GM23338 (cell line): ENCODE data around the gene MYO5C. TPM values are rescaled to one million over a fixed set of nuclear protein-coding genes. Genes with fewer than 3 reads are reported as not detected.

Experiments used
- ATAC-seq: fragments of 200-7000 bp; cut with Tn5 transposase; 3 replicates; pipeline ENCODE4 v1.9.1; 2020
- DNase-seq: peaks from one replicate; pipeline ENCODE4 v3.0.0-alpha.2; 2015; ENCODE audit warnings: low spot score
- H2AFZ ChIP-seq: fragments of 200-600 bp; sonication (generic); 2 replicates; pipeline ENCODE4 v1.8.0; 2016; ENCODE audit warnings: antibody characterized with exemption, mild to moderate bottlenecking, moderate library complexity
- H3F3A ChIP-seq: fragments of 200-600 bp; sonication (generic); replicated peaks from 2 replicates; pipeline ENCODE4 v1.8.0; 2017; ENCODE audit warnings: antibody characterized with exemption, mixed run types, low read depth
- H3K27ac ChIP-seq: fragments of 200-600 bp; sonication (generic); 2 replicates; pipeline ENCODE4 v1.6.1; 2016; ENCODE audit warnings: low read depth
- H3K27me3 ChIP-seq: fragments of 200-600 bp; sonication (generic); 2 replicates; pipeline ENCODE4 v1.8.0; 2016; ENCODE audit warnings: mild to moderate bottlenecking, mixed run types, moderate library complexity; ENCODE audit not compliant: insufficient read depth
- H3K36me3 ChIP-seq: fragments of 200-600 bp; sonication (generic); 2 replicates; pipeline ENCODE4 v1.8.0; 2016; ENCODE audit warnings: mild to moderate bottlenecking; ENCODE audit not compliant: insufficient read depth
- H3K4me1 ChIP-seq: fragments of 200-600 bp; sonication (generic); 2 replicates; pipeline ENCODE4 v1.8.0; 2016; ENCODE audit warnings: mild to moderate bottlenecking, moderate library complexity; ENCODE audit not compliant: insufficient read depth
- H3K4me2 ChIP-seq: fragments of 200-600 bp; sonication (generic); 2 replicates; pipeline ENCODE4 v1.7.1; 2017; ENCODE audit warnings: mixed run types
- H3K4me3 ChIP-seq: fragments of 200-600 bp; sonication (generic); 2 replicates; pipeline ENCODE4 v1.6.1; 2016; ENCODE audit warnings: mixed run types
- H3K79me2 ChIP-seq: fragments of 200-600 bp; sonication (generic); replicated peaks from 2 replicates; pipeline ENCODE4 v1.8.0; 2017; ENCODE audit warnings: mild to moderate bottlenecking; ENCODE audit not compliant: insufficient read depth
- H3K9me2 ChIP-seq: fragments of 200-600 bp; sonication (generic); 2 replicates; pipeline ENCODE4 v1.8.0; 2017; ENCODE audit not compliant: insufficient read depth
- H4K20me1 ChIP-seq: fragments of 200-600 bp; sonication (generic); replicated peaks from 2 replicates; pipeline ENCODE4 v1.8.0; 2017; ENCODE audit warnings: mild to moderate bottlenecking; ENCODE audit not compliant: insufficient read depth
- H3K27ac Mint-ChIP-seq: 2 replicates; pipeline ENCODE4 v1.8.0; 2020; ENCODE audit warnings: inconsistent platforms, mild to moderate bottlenecking, moderate library complexity, mixed read lengths
- H3K27me3 Mint-ChIP-seq: 3 replicates; pipeline ENCODE4 v1.8.0; 2022; ENCODE audit warnings: low read depth, mild to moderate bottlenecking, moderate library complexity, mixed read lengths, inconsistent platforms; ENCODE audit not compliant: insufficient read depth, poor library complexity
- H3K36me3 Mint-ChIP-seq: 3 replicates; pipeline ENCODE4 v1.8.0; 2021; ENCODE audit warnings: low read depth, mild to moderate bottlenecking, inconsistent platforms, moderate library complexity, mixed read lengths
- H3K4me1 Mint-ChIP-seq: 3 replicates; pipeline ENCODE4 v1.8.0; 2020; ENCODE audit warnings: mild to moderate bottlenecking, inconsistent platforms, mixed read lengths
- H3K4me3 Mint-ChIP-seq: 3 replicates; pipeline ENCODE4 v1.8.0; 2021; ENCODE audit warnings: moderate library complexity, mild to moderate bottlenecking, inconsistent platforms, mixed read lengths
- H3K9me3 Mint-ChIP-seq: 3 replicates; pipeline ENCODE4 v1.8.0; 2020; ENCODE audit warnings: moderate library complexity, mild to moderate bottlenecking, inconsistent platforms, mixed read lengths
- CTCF ChIP-seq, 2 experiments: fragments of 200-600 bp in 1 of 2; sonication (generic) in 1 of 2; conservative IDR thresholded peaks; 2 replicates each; pipeline versions ENCODE4 v1.5.1 to v1.6.1; 2016 to 2017; ENCODE audit warnings: antibody characterized with exemption in 2 of 2, low read depth in 2 of 2, mild to moderate bottlenecking in 2 of 2, moderate library complexity in 1 of 2
- ETS1 ChIP-seq: IDR thresholded peaks from 2 replicates; pipeline ENCODE4 v1.6.1; 2016; ENCODE audit warnings: antibody characterized with exemption
- EZH2phosphoT487 ChIP-seq: fragments of 200-600 bp; sonication (generic); IDR thresholded peaks from one replicate; pipeline ENCODE4 v1.8.1; 2018; ENCODE audit warnings: antibody characterized with exemption; ENCODE audit not compliant: unreplicated experiment
- NANOG ChIP-seq: IDR thresholded peaks from 2 replicates; pipeline ENCODE4 v1.6.1; 2016; ENCODE audit warnings: antibody characterized with exemption, borderline replicate concordance
- POLR2AphosphoS5 ChIP-seq: IDR thresholded peaks from 2 replicates; pipeline ENCODE4 v1.6.1; 2016; ENCODE audit warnings: antibody characterized with exemption, low read depth
- STAT1 ChIP-seq: IDR thresholded peaks from one replicate; pipeline ENCODE4 v1.6.1; 2016; ENCODE audit warnings: antibody characterized with exemption; ENCODE audit not compliant: unreplicated experiment
- ZNF114 ChIP-seq: fragments of 250-450 bp; sonication (Bioruptor Pico); IDR thresholded peaks from 2 replicates; pipeline ENCODE4 v1.5.0; 2020; ENCODE audit warnings: mild to moderate bottlenecking, moderate library complexity
- ZNF331 ChIP-seq: fragments of 250-450 bp; sonication (Bioruptor Pico); IDR thresholded peaks from 2 replicates; pipeline ENCODE4 v1.5.0; 2020; ENCODE audit warnings: low read depth, mild to moderate bottlenecking, moderate library complexity
- polyA plus RNA-seq: library from polyadenylated mRNA; unstranded; fragments of >200 nt; fragmentation: Nextera tagmentation; extraction: Ambion mirVana; gene quantifications from 2 replicates; pipeline ENCODE4 v1.2.1, GENCODE V29; 2016
- total RNA-seq: library from RNA; depleted of rRNA; stranded (reverse); fragments of >200 nt; shearing (Covaris generic); gene quantifications from 2 replicates; pipeline ENCODE4 v1.2.3, GENCODE V29; 2014

The MYO5C gene
- total and polyA plus RNA-seq, 2 experiments from 2014 or later: 7.9 to 28.8 TPM

- TF ChIP-seq POLR2AphosphoS5: no peak
- TF ChIP-seq NANOG: no peak
These were observed 48.1 kb downstream of the MYO5C start (continued) for GRCh38 chr15:52247461-52247860.

GRCh38 chr15:52246686-52247431, 48.7 kb downstream of the MYO5C start:
- TF ChIP-seq ETS1: no peak
- TF ChIP-seq STAT1: no peak
- TF ChIP-seq POLR2AphosphoS5: no peak
- no peak for TF ChIP-seq NANOG
- Mint-ChIP-seq H3K36me3 (peaks cover 66% of the 10 kb centered on the region), H3K9me3 (no peaks in the 10 kb centered on the region), H3K4me1 (no peaks in the 10 kb centered on the region), H3K4me3 (no peak overlapping the region), H3K27ac (no peak overlapping the region), H3K27me3 (no peaks in the 10 kb centered on the region)
- no peaks in the 10 kb centered on the region for H3K79me2 ChIP-seq
- ATAC-seq: no peak
- no peaks in the 10 kb centered on the region for H3K27me3 ChIP-seq
- H3K4me3 ChIP-seq: no peak overlapping the region
- H4K20me1 ChIP-seq: no peaks in the 10 kb centered on the region
- no peak overlapping the region for H3K27ac ChIP-seq
- H3K4me2 ChIP-seq: no peak overlapping the region
- H3F3A ChIP-seq: no peaks in the 10 kb centered on the region
- H3K36me3 ChIP-seq: peaks cover 12% of the 10 kb centered on the region; the same call in 1 of the 2 replicates
- no peak for DNase-seq
- no peak overlapping the region for H2AFZ ChIP-seq
- no peaks in the 10 kb centered on the region for H3K4me1 ChIP-seq
- H3K9me2 ChIP-seq: no peaks in the 10 kb centered on the region

GRCh38 chr15:52243697-52244555, 51.7 kb downstream of the MYO5C start:
- H3K27me3 Mint-ChIP-seq: no peaks in the 10 kb centered on the region
- H4K20me1 ChIP-seq: no peaks in the 10 kb centered on the region; the same call in 1 of the 2 replicates
- no peaks in the 10 kb centered on the region for H3K27me3 ChIP-seq
- H3K9me3 Mint-ChIP-seq: no peaks in the 10 kb centered on the region
- ATAC-seq (no peak), DNase-seq (no peak)
- no peaks in the 10 kb centered on the region for H3F3A ChIP-seq
- no peak overlapping the region for H2AFZ ChIP-seq
- no peak overlapping the region for H3K27ac Mint-ChIP-seq
- no peaks in the 10 kb centered on the region for H3K79me2 ChIP-seq
- no peak overlapping the region for H3K27ac ChIP-seq
- H3K36me3 ChIP-seq: peaks cover 9% of the 10 kb centered on the region; the same call in 1 of the 2 replicates
- H3K4me3 ChIP-seq: no peak overlapping the region
- H3K4me1 Mint-ChIP-seq: no peaks in the 10 kb centered on the region
- no peak overlapping the region for H3K4me3 Mint-ChIP-seq
- H3K4me2 ChIP-seq: no peak overlapping the region
- no peaks in the 10 kb centered on the region for H3K9me2 ChIP-seq
- H3K4me1 ChIP-seq: no peaks in the 10 kb centered on the region
- peaks cover 69% of the 10 kb centered on the region for H3K36me3 Mint-ChIP-seq
- TF ChIP-seq STAT1: no peak
- TF ChIP-seq POLR2AphosphoS5: no peak
- TF ChIP-seq ETS1: no peak
- TF ChIP-seq EZH2phosphoT487: no peak
- no peak for TF ChIP-seq CTCF (conservative IDR thresholded peaks at IDR 0.05; ENCODE audit: low read depth in 2 of 2)
- TF ChIP-seq ZNF331 (CRISPR knock-in tag): no peak
- no peak for TF ChIP-seq ZNF114 (CRISPR knock-in tag)
